HepG2 (cell line): Measurements from ENCODE around the gene YY1. TPM values are rescaled to one million over a fixed set of nuclear protein-coding genes. Genes with fewer than 3 reads are reported as not detected.

ENCODE experiments used
- BCL6 ChIP-seq: IDR thresholded peaks from 2 replicates; pipeline ENCODE4 v1.6.1; 2016; ENCODE audit warnings: missing genetic modification reagents, missing compliant biosample characterization
- HOXA9 ChIP-seq: sonication (generic); formaldehyde crosslinking; IDR thresholded peaks from 2 replicates; pipeline ENCODE4 v1.8.1; 2022; ENCODE audit warnings: missing genetic modification reagents, mild to moderate bottlenecking, moderate library complexity, borderline replicate concordance
- SIX4 ChIP-seq: sonication (generic); formaldehyde crosslinking; IDR thresholded peaks from 2 replicates; pipeline ENCODE4 v1.4.0; 2020; ENCODE audit warnings: missing genetic modification reagents
- SNRNP70 ChIP-seq: fragments of 200-400 bp; formaldehyde crosslinking; IDR thresholded peaks from 2 replicates; pipeline ENCODE4 v1.6.1; 2017; ENCODE audit warnings: mild to moderate bottlenecking, low read depth, low read length, moderate library complexity
- STAG1 ChIP-seq: sonication (generic); formaldehyde crosslinking; IDR thresholded peaks from 2 replicates; pipeline ENCODE4 v1.4.0; 2020; ENCODE audit warnings: missing genetic modification reagents
- TGIF2 ChIP-seq: IDR thresholded peaks from 2 replicates; pipeline ENCODE4 v1.6.1; 2016; ENCODE audit warnings: control low read depth, missing compliant biosample characterization
- ZNF225 ChIP-seq: sonication (generic); formaldehyde crosslinking; IDR thresholded peaks from 2 replicates; pipeline ENCODE4 v1.4.0; 2020; ENCODE audit warnings: mild to moderate bottlenecking, missing genetic modification reagents
- ZNF839 ChIP-seq: sonication (generic); formaldehyde crosslinking; IDR thresholded peaks from 2 replicates; pipeline ENCODE4 v1.4.0; 2020; ENCODE audit warnings: missing genetic modification reagents, mild to moderate bottlenecking, borderline replicate concordance
- polyA plus RNA-seq, 8 experiments: library from polyadenylated mRNA; depleted of rRNA in 3 of 8; stranded (reverse) in 7 of 8; unstranded in 1 of 8; fragments of >200 nt; fragmentation: Illumina TruSeq in 4 of 8; extraction: Trizol in 4 of 8; gene quantifications; 2 replicates each; pipeline versions ENCODE4 v1.2.1 to v1.2.3, GENCODE V29; 2011 to 2016; ENCODE audit warnings: low read depth in 4 of 8, missing spikeins in 1 of 8, mixed read lengths in 1 of 8; ENCODE audit not compliant: insufficient read depth in 1 of 8
- total RNA-seq, 5 experiments: library from RNA; depleted of rRNA; stranded (reverse); fragments of >200 nt; fragmentation: Illumina TruSeq; extraction: Trizol; gene quantifications; 2 replicates each; pipeline ENCODE4 v1.2.3, GENCODE V29; 2016; ENCODE audit warnings: low read depth in 1 of 5
- TF ChIP-seq, protein P1 (sequence below): sonication (generic); formaldehyde crosslinking; conservative IDR thresholded peaks from 2 replicates; pipeline ENCODE4 v1.4.0; 2020; ENCODE audit warnings: mild to moderate bottlenecking, missing genetic modification reagents, moderate library complexity
- TF ChIP-seq, protein P2 (sequence below): sonication (generic); formaldehyde crosslinking; IDR thresholded peaks from 2 replicates; pipeline ENCODE4 v1.9.0; 2021; ENCODE audit warnings: missing genetic modification reagents, mild to moderate bottlenecking, borderline replicate concordance
- TF ChIP-seq, protein P3 (sequence below): sonication (generic); formaldehyde crosslinking; IDR thresholded peaks from 2 replicates; pipeline ENCODE4 v1.4.0; 2020; ENCODE audit warnings: missing genetic modification reagents, mild to moderate bottlenecking, borderline replicate concordance
- TF ChIP-seq, protein P4 (sequence below): sonication (generic); formaldehyde crosslinking; IDR thresholded peaks from 2 replicates; pipeline ENCODE4 v1.8.0; 2022; ENCODE audit warnings: low read depth, missing genetic modification reagents

The YY1 gene
- total and polyA plus RNA-seq, 2 of the 13 experiments (the other 11 are each of a cell fraction or from before 2014, with no cell fraction given): 29.4 to 68.1 TPM

DNA sequence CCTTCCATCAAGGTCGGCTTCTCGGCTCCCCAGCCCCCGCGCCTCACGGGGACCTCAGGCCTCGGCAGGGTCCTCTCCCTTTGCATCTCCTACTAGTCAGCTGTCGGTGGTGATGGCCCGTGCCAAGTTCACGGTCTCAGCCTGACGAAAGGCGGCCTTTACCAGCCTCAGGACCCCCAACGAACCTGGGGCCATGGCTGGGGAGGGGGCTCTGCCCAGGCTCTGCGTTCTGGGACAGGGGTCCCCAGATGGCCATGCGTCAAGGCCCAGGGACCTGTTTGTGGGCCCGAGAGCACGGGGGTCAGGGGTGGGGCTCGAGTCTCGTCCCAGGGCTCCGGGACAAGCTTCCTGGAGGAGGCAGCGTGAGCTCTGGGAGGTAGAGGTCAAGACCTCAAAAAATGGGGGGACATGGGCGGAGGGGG lies 46.7 kb upstream of the YY1 start (continued):
- TF ChIP-seq ZNF839 (no peak), SIX4 (CRISPR knock-in tag) (no peak), SNRNP70 (no peak), BCL6 (CRISPR knock-in tag) (no peak), ZNF225 (CRISPR knock-in tag) (peak; percentile 59; the same call in 1 of the 2 replicates), TGIF2 (CRISPR knock-in tag) (no peak), STAG1 (CRISPR knock-in tag) (no peak), HOXA9 (CRISPR knock-in tag) (no peak)
- TF ChIP-seq, protein P1, sequence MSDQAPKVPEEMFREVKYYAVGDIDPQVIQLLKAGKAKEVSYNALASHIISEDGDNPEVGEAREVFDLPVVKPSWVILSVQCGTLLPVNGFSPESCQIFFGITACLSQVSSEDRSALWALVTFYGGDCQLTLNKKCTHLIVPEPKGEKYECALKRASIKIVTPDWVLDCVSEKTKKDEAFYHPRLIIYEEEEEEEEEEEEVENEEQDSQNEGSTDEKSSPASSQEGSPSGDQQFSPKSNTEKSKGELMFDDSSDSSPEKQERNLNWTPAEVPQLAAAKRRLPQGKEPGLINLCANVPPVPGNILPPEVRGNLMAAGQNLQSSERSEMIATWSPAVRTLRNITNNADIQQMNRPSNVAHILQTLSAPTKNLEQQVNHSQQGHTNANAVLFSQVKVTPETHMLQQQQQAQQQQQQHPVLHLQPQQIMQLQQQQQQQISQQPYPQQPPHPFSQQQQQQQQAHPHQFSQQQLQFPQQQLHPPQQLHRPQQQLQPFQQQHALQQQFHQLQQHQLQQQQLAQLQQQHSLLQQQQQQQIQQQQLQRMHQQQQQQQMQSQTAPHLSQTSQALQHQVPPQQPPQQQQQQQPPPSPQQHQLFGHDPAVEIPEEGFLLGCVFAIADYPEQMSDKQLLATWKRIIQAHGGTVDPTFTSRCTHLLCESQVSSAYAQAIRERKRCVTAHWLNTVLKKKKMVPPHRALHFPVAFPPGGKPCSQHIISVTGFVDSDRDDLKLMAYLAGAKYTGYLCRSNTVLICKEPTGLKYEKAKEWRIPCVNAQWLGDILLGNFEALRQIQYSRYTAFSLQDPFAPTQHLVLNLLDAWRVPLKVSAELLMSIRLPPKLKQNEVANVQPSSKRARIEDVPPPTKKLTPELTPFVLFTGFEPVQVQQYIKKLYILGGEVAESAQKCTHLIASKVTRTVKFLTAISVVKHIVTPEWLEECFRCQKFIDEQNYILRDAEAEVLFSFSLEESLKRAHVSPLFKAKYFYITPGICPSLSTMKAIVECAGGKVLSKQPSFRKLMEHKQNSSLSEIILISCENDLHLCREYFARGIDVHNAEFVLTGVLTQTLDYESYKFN (CRISPR knock-in tag): no peak
- TF ChIP-seq, protein P2, sequence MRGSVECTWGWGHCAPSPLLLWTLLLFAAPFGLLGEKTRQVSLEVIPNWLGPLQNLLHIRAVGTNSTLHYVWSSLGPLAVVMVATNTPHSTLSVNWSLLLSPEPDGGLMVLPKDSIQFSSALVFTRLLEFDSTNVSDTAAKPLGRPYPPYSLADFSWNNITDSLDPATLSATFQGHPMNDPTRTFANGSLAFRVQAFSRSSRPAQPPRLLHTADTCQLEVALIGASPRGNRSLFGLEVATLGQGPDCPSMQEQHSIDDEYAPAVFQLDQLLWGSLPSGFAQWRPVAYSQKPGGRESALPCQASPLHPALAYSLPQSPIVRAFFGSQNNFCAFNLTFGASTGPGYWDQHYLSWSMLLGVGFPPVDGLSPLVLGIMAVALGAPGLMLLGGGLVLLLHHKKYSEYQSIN (CRISPR knock-in tag): no peak
- TF ChIP-seq, protein P3, sequence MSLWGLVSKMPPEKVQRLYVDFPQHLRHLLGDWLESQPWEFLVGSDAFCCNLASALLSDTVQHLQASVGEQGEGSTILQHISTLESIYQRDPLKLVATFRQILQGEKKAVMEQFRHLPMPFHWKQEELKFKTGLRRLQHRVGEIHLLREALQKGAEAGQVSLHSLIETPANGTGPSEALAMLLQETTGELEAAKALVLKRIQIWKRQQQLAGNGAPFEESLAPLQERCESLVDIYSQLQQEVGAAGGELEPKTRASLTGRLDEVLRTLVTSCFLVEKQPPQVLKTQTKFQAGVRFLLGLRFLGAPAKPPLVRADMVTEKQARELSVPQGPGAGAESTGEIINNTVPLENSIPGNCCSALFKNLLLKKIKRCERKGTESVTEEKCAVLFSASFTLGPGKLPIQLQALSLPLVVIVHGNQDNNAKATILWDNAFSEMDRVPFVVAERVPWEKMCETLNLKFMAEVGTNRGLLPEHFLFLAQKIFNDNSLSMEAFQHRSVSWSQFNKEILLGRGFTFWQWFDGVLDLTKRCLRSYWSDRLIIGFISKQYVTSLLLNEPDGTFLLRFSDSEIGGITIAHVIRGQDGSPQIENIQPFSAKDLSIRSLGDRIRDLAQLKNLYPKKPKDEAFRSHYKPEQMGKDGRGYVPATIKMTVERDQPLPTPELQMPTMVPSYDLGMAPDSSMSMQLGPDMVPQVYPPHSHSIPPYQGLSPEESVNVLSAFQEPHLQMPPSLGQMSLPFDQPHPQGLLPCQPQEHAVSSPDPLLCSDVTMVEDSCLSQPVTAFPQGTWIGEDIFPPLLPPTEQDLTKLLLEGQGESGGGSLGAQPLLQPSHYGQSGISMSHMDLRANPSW (CRISPR knock-in tag): no peak
- TF ChIP-seq, protein P4, sequence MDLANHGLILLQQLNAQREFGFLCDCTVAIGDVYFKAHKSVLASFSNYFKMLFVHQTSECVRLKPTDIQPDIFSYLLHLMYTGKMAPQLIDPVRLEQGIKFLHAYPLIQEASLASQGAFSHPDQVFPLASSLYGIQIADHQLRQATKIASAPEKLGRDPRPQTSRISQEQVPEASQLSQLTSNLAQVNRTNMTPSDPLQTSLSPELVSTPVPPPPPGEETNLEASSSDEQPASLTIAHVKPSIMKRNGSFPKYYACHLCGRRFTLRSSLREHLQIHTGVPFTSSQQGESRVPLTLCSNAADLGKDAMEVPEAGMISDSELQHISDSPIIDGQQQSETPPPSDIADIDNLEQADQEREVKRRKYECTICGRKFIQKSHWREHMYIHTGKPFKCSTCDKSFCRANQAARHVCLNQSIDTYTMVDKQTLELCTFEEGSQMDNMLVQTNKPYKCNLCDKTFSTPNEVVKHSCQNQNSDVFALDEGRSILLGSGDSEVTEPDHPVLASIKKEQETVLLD (CRISPR knock-in tag): 0 out of 2 replicates have a peak, but pooled peaks have one; percentile 2
